ENCODE results near the gene CRNKL1.
A peak's percentile ranks its signal among the peaks of the same experiment; 100 is the strongest.

The CRNKL1 gene

GRCh38 chr20:20060234-20060998 is 8.2 kb upstream of the CRNKL1 start:
- no peak for DNase-seq

GRCh38 chr20:20051767-20052073 is 546 bp downstream of the CRNKL1 start:
- DNase-seq = no peak

- DNase-seq = no peak
These were observed 12.4 kb downstream of the CRNKL1 start for GRCh38 chr20:20039752-20040387.

- no peak for DNase-seq
These were observed 13.7 kb downstream of the CRNKL1 start for GRCh38 chr20:20038586-20038985.

GRCh38 chr20:20037960-20038359 is 14.3 kb downstream of the CRNKL1 start:
- DNase-seq = no peak

- DNase-seq = no peak
These were observed 15.5 kb downstream of the CRNKL1 start for GRCh38 chr20:20036756-20037155.

- DNase-seq = no peak
These were observed 17.8 kb downstream of the CRNKL1 start for GRCh38 chr20:20034486-20034885.

- DNase-seq = no peak
These were observed 20.5 kb downstream of the CRNKL1 start for GRCh38 chr20:20031790-20032189.

GRCh38 chr20:20027284-20027683 is 25.0 kb downstream of the CRNKL1 start:
- DNase-seq = no peak

GRCh38 chr20:20024942-20025341 is 27.3 kb downstream of the CRNKL1 start:
- DNase-seq = no peak

GRCh38 chr20:20023395-20023794 is 28.9 kb downstream of the CRNKL1 start:
- no peak for DNase-seq

- no peak for DNase-seq
These were observed 29.8 kb downstream of the CRNKL1 start for GRCh38 chr20:20022498-20022897.

- no peak for DNase-seq
These were observed 30.4 kb downstream of the CRNKL1 start for GRCh38 chr20:20021835-20022234.

GRCh38 chr20:20020908-20021307 is 31.4 kb downstream of the CRNKL1 start:
- DNase-seq = no peak

GRCh38 chr20:20019123-20019522 is 33.1 kb downstream of the CRNKL1 start:
- no peak for DNase-seq

GRCh38 chr20:20018366-20018765 is 33.9 kb downstream of the CRNKL1 start:
- no peak for DNase-seq

GRCh38 chr20:20017844-20018185 is 34.5 kb downstream of the CRNKL1 start:
- DNase-seq = no peak

GRCh38 chr20:20017001-20017843 is 35.0 kb downstream of the CRNKL1 start, which contains the start of gene NAA20:
Gene NAA20, plus strand, starts transcription at chr20:20017362. Its CDS starts 35 bp downstream, at chr20:20017397.
- DNase-seq = peak; percentile 85 to 87

- peak in 1 of 2 donors; percentile 15 for DNase-seq
These were observed 37.6 kb downstream of the CRNKL1 start for GRCh38 chr20:20014659-20015058.

- DNase-seq = no peak
These were observed 39.7 kb downstream of the CRNKL1 start for GRCh38 chr20:20012541-20012940.

- no peak for DNase-seq
These were observed 41.4 kb downstream of the CRNKL1 start for GRCh38 chr20:20010639-20011500.

- DNase-seq = no peak
These were observed 42.4 kb downstream of the CRNKL1 start for GRCh38 chr20:20009784-20010253.

- DNase-seq = no peak
These were observed 46.9 kb downstream of the CRNKL1 start for GRCh38 chr20:20005342-20005741.

Measured in stimulated activated CD4-positive, alpha-beta T cell treated with anti-CD3 and anti-CD28 coated beads, Interleukin-2, amount 100 ng/mL, for 48 hours (primary cell).